PC-3 (cell line): Measurements from ENCODE around the gene UPB1. TPM values are rescaled to one million over a fixed set of nuclear protein-coding genes. Genes with fewer than 3 reads are reported as not detected.

ENCODE experiments used
- ATAC-seq: fragments of 200-7000 bp; cut with Tn5 transposase; 2 replicates; pipeline ENCODE4 v1.9.1; 2020; ENCODE audit warnings: mild to moderate bottlenecking, moderate library complexity
- BruUV-seq: library from RNA; stranded (reverse); fragments of 400-500 nt; replicated peaks from 2 replicates; lab custom pipeline; 2021; lab: Mats Ljungman, UMichigan
- CTCF ChIA-PET: fragments of 300-600 bp; sonication (Branson Sonifier 250); formaldehyde crosslinking; loops from one replicate; lab custom pipeline; 2022; ENCODE audit warnings: antibody characterized with exemption; lab: Charles Lee
- POLR2A ChIA-PET: fragments of 300-600 bp; sonication (Branson Sonifier 250); formaldehyde crosslinking; loops from one replicate; lab custom pipeline; 2022; ENCODE audit warnings: antibody characterized with exemption; ENCODE audit not compliant: unreplicated experiment; lab: Charles Lee
- DNase-seq: peaks from one replicate; pipeline ENCODE4 v3.0.0-alpha.2; 2015
- H2AFZ ChIP-seq: fragments of 300-600 bp; sonication (generic); 2 replicates; pipeline ENCODE4 v1.6.0; 2016; ENCODE audit warnings: antibody characterized with exemption, low read length
- H3F3A ChIP-seq: fragments of 300-600 bp; sonication (generic); one replicate; pipeline ENCODE4 v1.6.0; 2017; ENCODE audit warnings: antibody characterized with exemption, low read length, control low read depth, mild to moderate bottlenecking; ENCODE audit not compliant: unreplicated experiment
- H3K27ac ChIP-seq: fragments of 300-600 bp; sonication (generic); 2 replicates; pipeline ENCODE4 v1.5.1; 2016; ENCODE audit warnings: mild to moderate bottlenecking, low read length
- H3K27me3 ChIP-seq: fragments of 300-600 bp; sonication (generic); 2 replicates; pipeline ENCODE4 v1.6.1; 2016; ENCODE audit warnings: low read length, mixed read lengths
- H3K36me3 ChIP-seq: fragments of 300-600 bp; sonication (generic); 2 replicates; pipeline ENCODE4 v1.6.1; 2016; ENCODE audit warnings: low read depth, mixed run types, low read length, mixed read lengths
- H3K4me1 ChIP-seq: fragments of 300-600 bp; sonication (generic); 2 replicates; pipeline ENCODE4 v1.5.1; 2016; ENCODE audit warnings: low read length; ENCODE audit not compliant: insufficient read depth
- H3K4me2 ChIP-seq: fragments of 300-600 bp; sonication (generic); 2 replicates; pipeline ENCODE4 v1.6.0; 2016; ENCODE audit warnings: low read length
- H3K4me3 ChIP-seq: fragments of 300-600 bp; sonication (generic); 2 replicates; pipeline ENCODE4 v1.5.1; 2016; ENCODE audit warnings: mild to moderate bottlenecking, low read length, mixed read lengths
- H3K79me2 ChIP-seq: fragments of 300-600 bp; sonication (generic); 2 replicates; pipeline ENCODE4 v1.6.1; 2017; ENCODE audit warnings: low read length, mixed read lengths
- H3K9ac ChIP-seq: fragments of 300-600 bp; sonication (generic); 2 replicates; pipeline ENCODE4 v1.6.0; 2016; ENCODE audit warnings: mild to moderate bottlenecking, low read length
- H3K9me2 ChIP-seq: fragments of 300-600 bp; sonication (generic); replicated peaks from 2 replicates; pipeline ENCODE4 v1.6.1; 2016; ENCODE audit warnings: mixed run types, low read length, mixed read lengths
- H3K9me3 ChIP-seq: fragments of 300-600 bp; sonication (generic); 2 replicates; pipeline ENCODE4 v1.6.1; 2016; ENCODE audit warnings: low read length, mixed read lengths
- H4K20me1 ChIP-seq: fragments of 300-600 bp; sonication (generic); 2 replicates; pipeline ENCODE4 v1.6.1; 2016; ENCODE audit warnings: low read length, mixed read lengths
- EZH2 ChIP-seq: fragments of 300-600 bp; sonication (generic); IDR thresholded peaks from one replicate; pipeline ENCODE4 v1.6.1; 2017; ENCODE audit warnings: antibody characterized with exemption, mild to moderate bottlenecking, low read length; ENCODE audit not compliant: unreplicated experiment
- EZH2phosphoT487 ChIP-seq: fragments of 300-600 bp; sonication (generic); IDR thresholded peaks from 2 replicates; pipeline ENCODE4 v1.6.1; 2018; ENCODE audit warnings: mild to moderate bottlenecking, antibody characterized with exemption, low read length, borderline replicate concordance
- intact Hi-C: fragments of 100-400 bp; cut with micrococcal nuclease; formaldehyde crosslinking; loops from 2 replicates; pipeline ENCODE4 v1.9.0; 2023
- total RNA-seq: library from RNA; depleted of rRNA; stranded (reverse); fragments of >200 nt; gene quantifications from 2 replicates; pipeline ENCODE4 v1.2.3, GENCODE V29; 2014
- TF ChIP-seq, protein P1 (sequence below): fragments of 300-600 bp; sonication (generic); conservative IDR thresholded peaks from 2 replicates; pipeline ENCODE4 v1.5.1; 2017; ENCODE audit warnings: antibody characterized with exemption, low read depth, mild to moderate bottlenecking, low read length

The UPB1 gene
- total RNA-seq, 1 experiment from 2014 or later = 0.29 TPM

DNA sequence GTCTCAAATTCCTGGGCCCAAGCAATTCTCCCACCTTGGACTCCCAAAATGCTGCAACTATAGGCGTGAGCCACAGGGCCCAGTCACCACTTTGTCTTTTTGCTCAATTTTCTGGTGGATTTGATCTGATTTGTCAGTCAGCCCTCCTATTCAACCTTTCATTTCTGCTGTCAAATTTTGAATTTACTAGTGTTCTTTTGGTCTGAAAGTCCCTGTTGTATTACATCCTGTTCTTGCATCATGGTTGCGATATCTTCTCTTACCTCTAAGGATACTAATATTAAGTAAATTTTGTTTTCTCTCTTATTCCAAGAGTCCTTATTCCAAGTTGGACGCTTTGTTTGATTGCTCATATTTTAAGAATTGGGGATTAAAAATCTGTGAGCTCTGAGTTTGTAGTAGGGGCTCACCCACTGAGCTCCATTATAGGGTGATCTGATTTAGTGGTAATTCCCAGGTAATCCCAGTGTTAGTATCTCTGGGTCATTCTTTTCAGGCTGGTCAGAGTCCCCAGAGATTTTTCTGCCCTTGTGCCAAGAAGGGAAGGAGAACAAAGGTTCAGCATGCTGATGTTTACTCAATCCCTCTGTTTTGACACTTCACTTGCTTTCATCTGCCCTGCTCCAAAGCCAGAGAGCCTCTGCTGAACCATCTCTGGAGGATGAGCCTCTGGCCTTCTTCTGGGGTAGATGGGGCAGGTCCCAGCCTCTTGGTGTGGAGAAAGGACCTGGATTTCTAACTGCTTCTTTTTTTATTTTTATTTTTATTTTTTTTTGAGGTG, 10.0 kb downstream of the UPB1 start:
- Histone ChIP-seq H3K4me3 (no peak overlapping the region), H3K9me2 (no peaks in the 10 kb centered on the region), H3K36me3 (no peaks in the 10 kb centered on the region; the same call in 1 of the 2 replicates), H3F3A (no peaks in the 10 kb centered on the region), H3K79me2 (no peaks in the 10 kb centered on the region), H3K9me3 (no peaks in the 10 kb centered on the region), H2AFZ (no peak overlapping the region), H3K4me1 (peaks cover 12% of the 10 kb centered on the region), H4K20me1 (no peaks in the 10 kb centered on the region), H3K27ac (no peak overlapping the region), H3K4me2 (no peak overlapping the region), H3K27me3 (no peaks in the 10 kb centered on the region), H3K9ac (no peak overlapping the region)
- CTCF ChIA-PET = interaction anchor here (0.7 kb wide), 1 partner anchor 70 kb away, joined by 4 read pairs; no protein-coding TSS in a partner anchor
- TF ChIP-seq EZH2 (no peak), EZH2phosphoT487 (no peak)
- TF ChIP-seq, protein P1, sequence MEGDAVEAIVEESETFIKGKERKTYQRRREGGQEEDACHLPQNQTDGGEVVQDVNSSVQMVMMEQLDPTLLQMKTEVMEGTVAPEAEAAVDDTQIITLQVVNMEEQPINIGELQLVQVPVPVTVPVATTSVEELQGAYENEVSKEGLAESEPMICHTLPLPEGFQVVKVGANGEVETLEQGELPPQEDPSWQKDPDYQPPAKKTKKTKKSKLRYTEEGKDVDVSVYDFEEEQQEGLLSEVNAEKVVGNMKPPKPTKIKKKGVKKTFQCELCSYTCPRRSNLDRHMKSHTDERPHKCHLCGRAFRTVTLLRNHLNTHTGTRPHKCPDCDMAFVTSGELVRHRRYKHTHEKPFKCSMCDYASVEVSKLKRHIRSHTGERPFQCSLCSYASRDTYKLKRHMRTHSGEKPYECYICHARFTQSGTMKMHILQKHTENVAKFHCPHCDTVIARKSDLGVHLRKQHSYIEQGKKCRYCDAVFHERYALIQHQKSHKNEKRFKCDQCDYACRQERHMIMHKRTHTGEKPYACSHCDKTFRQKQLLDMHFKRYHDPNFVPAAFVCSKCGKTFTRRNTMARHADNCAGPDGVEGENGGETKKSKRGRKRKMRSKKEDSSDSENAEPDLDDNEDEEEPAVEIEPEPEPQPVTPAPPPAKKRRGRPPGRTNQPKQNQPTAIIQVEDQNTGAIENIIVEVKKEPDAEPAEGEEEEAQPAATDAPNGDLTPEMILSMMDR = no peak
- ATAC-seq (no peak), DNase-seq (no peak)
- BruUV-seq = no TSS peak
- intact Hi-C loops = loop anchor here (5.0 kb wide), 1 partner anchor 68 kb away; no protein-coding TSS in a partner anchor
- POLR2A ChIA-PET = interaction anchor here (1.1 kb wide), 1 partner anchor 103 kb away, joined by 4 read pairs; no protein-coding TSS in a partner anchor

DNA sequence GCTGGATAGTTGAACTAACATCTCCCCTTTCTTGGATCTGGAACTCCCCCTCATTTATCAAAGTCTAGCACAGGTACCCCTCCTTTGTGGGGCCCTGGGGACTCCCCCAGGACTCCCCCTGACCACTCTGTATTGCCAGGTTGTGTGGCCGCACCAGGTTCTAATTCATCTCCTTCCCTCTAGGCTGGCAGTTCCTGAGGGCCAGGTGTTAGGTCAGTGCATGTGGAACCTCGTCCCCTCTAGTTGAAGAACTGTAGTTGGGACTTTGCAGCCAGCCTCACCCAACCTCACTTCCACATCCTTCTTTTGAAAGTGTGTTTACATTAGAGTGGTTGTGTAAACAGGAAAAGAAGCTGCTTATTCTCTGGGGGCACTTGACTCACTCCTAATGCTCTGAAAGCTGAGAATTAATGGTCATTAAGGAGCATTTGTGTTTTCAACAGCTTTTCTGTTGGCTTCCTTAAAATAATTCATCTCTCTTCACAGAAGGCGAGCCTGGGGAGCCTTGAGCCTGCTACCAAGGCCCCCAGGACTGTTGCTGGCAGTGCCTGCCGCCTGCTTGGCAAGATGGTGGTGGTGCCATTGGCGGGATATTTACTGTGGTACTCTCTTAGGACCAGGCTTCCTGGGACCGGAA, 11.8 kb downstream of the UPB1 start:
- Histone ChIP-seq H3K4me3 (no peak overlapping the region), H3K9me2 (no peaks in the 10 kb centered on the region), H3K4me1 (peaks cover 12% of the 10 kb centered on the region), H3K9ac (no peak overlapping the region), H3K4me2 (peak overlapping the region; percentile 46), H3K9me3 (no peaks in the 10 kb centered on the region), H3K27me3 (no peaks in the 10 kb centered on the region), H3K79me2 (no peaks in the 10 kb centered on the region), H3K36me3 (no peaks in the 10 kb centered on the region; the same call in 1 of the 2 replicates), H4K20me1 (no peaks in the 10 kb centered on the region), H2AFZ (no peak overlapping the region), H3K27ac (no peak overlapping the region), H3F3A (no peaks in the 10 kb centered on the region)
- peak; percentile 95 for ATAC-seq
- TF ChIP-seq, protein P1 = no peak
- no peak for TF ChIP-seq EZH2phosphoT487
- no peak for TF ChIP-seq EZH2
- BruUV-seq = no TSS peak
- POLR2A ChIA-PET = no interaction called here
- intact Hi-C loops = no loop called here
- DNase-seq = peak; percentile 54
- CTCF ChIA-PET = interaction anchor here (0.5 to 0.8 kb wide), 2 partner anchors 14 to 181 kb away, joined by 4 to 7 read pairs; no protein-coding TSS in a partner anchor
